Neural cell (in vitro differentiated cells): ENCODE results near the gene ARHGEF40. TPM values are rescaled to one million over a fixed set of nuclear protein-coding genes. Genes with fewer than 3 reads are reported as not detected.

Source experiments
- H2AFZ ChIP-seq: fragments of 200-600, 300-800 bp; sonication (generic), shearing (Covaris generic); 2 replicates; pipeline ENCODE4 v1.6.0; 2014; ENCODE audit warnings: low read depth, mild to moderate bottlenecking, antibody characterized with exemption, low read length, moderate library complexity
- H3F3A ChIP-seq: fragments of 200-600 bp; shearing (Covaris generic); 2 replicates; pipeline ENCODE4 v1.6.1; 2016; ENCODE audit warnings: mild to moderate bottlenecking, moderate library complexity, mixed read lengths, antibody characterized with exemption, low read length; ENCODE audit not compliant: insufficient read depth, poor library complexity, severe bottlenecking
- H3K27ac ChIP-seq: fragments of 200-600, 300-800 bp; sonication (generic), shearing (Covaris generic); 2 replicates; pipeline ENCODE4 v1.5.1; 2014; ENCODE audit warnings: mild to moderate bottlenecking, low read length, moderate library complexity
- H3K27me3 ChIP-seq: fragments of 300-800, 200-600 bp; sonication (generic), shearing (Covaris generic); 2 replicates; pipeline ENCODE4 v1.6.0; 2014; ENCODE audit warnings: mild to moderate bottlenecking, low read depth, low read length, moderate library complexity; ENCODE audit not compliant: insufficient read depth
- H3K36me3 ChIP-seq: fragments of 300-800, 200-600 bp; sonication (generic), shearing (Covaris generic); 2 replicates; pipeline ENCODE4 v1.5.1; 2014; ENCODE audit warnings: mild to moderate bottlenecking, antibody characterized with exemption, low read length, moderate library complexity; ENCODE audit not compliant: insufficient read depth
- H3K4me2 ChIP-seq: fragments of 300-800, 200-600 bp; sonication (generic), shearing (Covaris generic); 2 replicates; pipeline ENCODE4 v1.6.0; 2014; ENCODE audit warnings: mild to moderate bottlenecking, low read length
- H3K4me3 ChIP-seq: fragments of 300-800, 200-600 bp; sonication (generic), shearing (Covaris generic); 2 replicates; pipeline ENCODE4 v1.5.1; 2014; ENCODE audit warnings: mild to moderate bottlenecking, low read length, moderate library complexity
- H3K79me2 ChIP-seq: fragments of 200-600 bp; shearing (Covaris generic); replicated peaks from 2 replicates; pipeline ENCODE4 v1.6.0; 2014; ENCODE audit warnings: mild to moderate bottlenecking, low read length, moderate library complexity; ENCODE audit not compliant: insufficient read depth
- H3K9ac ChIP-seq: fragments of 300-800, 200-600 bp; sonication (generic), shearing (Covaris generic); 2 replicates; pipeline ENCODE4 v1.6.1; 2016; ENCODE audit warnings: mild to moderate bottlenecking, low read length, mixed read lengths
- H3K9me2 ChIP-seq: fragments of 200-600 bp; shearing (Covaris generic); 2 replicates; pipeline ENCODE4 v1.6.1; 2016; ENCODE audit warnings: mild to moderate bottlenecking, low read length, mixed read lengths; ENCODE audit not compliant: insufficient read depth
- H3K9me3 ChIP-seq: fragments of 200-600, 300-800 bp; sonication (generic), shearing (Covaris generic); 2 replicates; pipeline ENCODE4 v1.6.1; 2016; ENCODE audit warnings: mild to moderate bottlenecking, mixed run types, low read length, moderate library complexity, mixed read lengths
- H4K20me1 ChIP-seq: fragments of 200-600 bp; shearing (Covaris generic); 2 replicates; pipeline ENCODE4 v1.6.1; 2016; ENCODE audit warnings: mild to moderate bottlenecking, mixed run types; ENCODE audit not compliant: insufficient read depth
- EP300 ChIP-seq: fragments of 450-650 bp; conservative IDR thresholded peaks from 2 replicates; pipeline ENCODE4 v1.6.1; 2014; ENCODE audit warnings: antibody characterized with exemption, mild to moderate bottlenecking, moderate library complexity; ENCODE audit not compliant: poor library complexity, severe bottlenecking
- EZH2 ChIP-seq: fragments of 200-600, 300-800 bp; shearing (Covaris generic), sonication (generic); IDR thresholded peaks from 2 replicates; pipeline ENCODE4 v1.6.1; 2014; ENCODE audit warnings: antibody characterized with exemption, low read length, borderline replicate concordance, mild to moderate bottlenecking; ENCODE audit not compliant: insufficient read depth, poor library complexity, severe bottlenecking
- MXI1 ChIP-seq: fragments of 450-650 bp; conservative IDR thresholded peaks from 2 replicates; pipeline ENCODE4 v1.6.1; 2014; ENCODE audit warnings: antibody characterized with exemption, mild to moderate bottlenecking; ENCODE audit not compliant: poor library complexity, severe bottlenecking
- POLR2AphosphoS5 ChIP-seq: IDR thresholded peaks from 2 replicates; pipeline ENCODE4 v1.6.1; 2012
- RAD21 ChIP-seq: fragments of 450-650 bp; conservative IDR thresholded peaks from 2 replicates; pipeline ENCODE4 v1.6.1; 2014; ENCODE audit warnings: antibody characterized with exemption, mild to moderate bottlenecking, moderate library complexity
- SMC3 ChIP-seq: fragments of 450-650 bp; conservative IDR thresholded peaks from 2 replicates; pipeline ENCODE4 v1.6.1; 2014; ENCODE audit warnings: antibody characterized with exemption, mild to moderate bottlenecking, moderate library complexity; ENCODE audit not compliant: poor library complexity
- TAF1 ChIP-seq: IDR thresholded peaks from 2 replicates; pipeline ENCODE4 v1.6.1; 2012; ENCODE audit warnings: low read depth
- polyA plus RNA-seq: library from polyadenylated mRNA; depleted of rRNA; stranded (reverse); fragments of >200 nt; gene quantifications from 2 replicates; pipeline ENCODE4 v1.2.3, GENCODE V29; 2014
- TF ChIP-seq, protein P1 (sequence below): IDR thresholded peaks from 2 replicates; pipeline ENCODE4 v1.6.1; 2012; ENCODE audit warnings: borderline replicate concordance
- TF ChIP-seq, protein P2 (sequence below): fragments of 450-650 bp; IDR thresholded peaks from 2 replicates; pipeline ENCODE4 v1.5.1; 2014; ENCODE audit warnings: antibody characterized with exemption, mild to moderate bottlenecking, moderate library complexity; ENCODE audit not compliant: poor library complexity, severe bottlenecking

ARHGEF40 gene
- polyA plus RNA-seq, 1 donor from 2014 or later: 28.9 TPM

DNA sequence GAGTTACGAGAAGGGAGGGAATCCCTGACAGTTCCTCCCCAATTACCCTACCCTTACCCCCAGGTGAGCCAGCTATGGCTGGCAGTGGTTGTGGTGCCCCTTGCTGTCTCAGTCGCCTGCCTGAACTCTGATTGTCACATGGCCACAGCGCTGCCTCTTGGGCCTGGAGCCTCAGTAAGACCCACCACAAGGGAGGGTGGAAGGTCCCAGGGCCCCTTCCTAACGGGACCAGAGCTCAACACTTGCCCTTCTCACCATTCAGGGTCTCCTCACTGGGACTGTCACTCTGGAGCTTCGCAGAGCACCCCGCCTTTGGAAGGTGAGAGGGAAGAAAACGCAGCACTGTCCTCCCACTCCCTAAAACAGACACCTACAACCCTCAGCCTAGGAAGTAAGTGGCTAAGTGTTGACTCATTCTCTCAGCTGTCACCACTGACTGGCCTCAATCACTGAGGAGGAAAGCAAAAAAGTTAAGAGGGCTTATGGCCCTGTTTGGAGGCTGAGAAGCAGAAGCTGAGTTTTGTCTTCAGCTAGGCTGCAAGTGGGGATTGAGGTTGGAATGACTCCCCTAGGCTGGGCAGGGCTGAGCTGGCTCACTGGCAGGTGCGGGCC lies 31.8 kb downstream of the ARHGEF40 start:
- H3K9me3 ChIP-seq: no peaks in the 10 kb centered on the region
- peak overlapping the region; percentile 98 for H3K27ac ChIP-seq
- H4K20me1 ChIP-seq: no peaks in the 10 kb centered on the region
- H2AFZ ChIP-seq: no peak overlapping the region
- peaks cover 31% of the 10 kb centered on the region for H3K79me2 ChIP-seq
- peak overlapping the region; percentile 97 for H3K9ac ChIP-seq
- peaks cover 6% of the 10 kb centered on the region for H3F3A ChIP-seq
- H3K9me2 ChIP-seq: no peaks in the 10 kb centered on the region
- peak overlapping the region; percentile 98 for H3K4me2 ChIP-seq
- no peak for TF ChIP-seq EZH2
- TF ChIP-seq, protein P1, sequence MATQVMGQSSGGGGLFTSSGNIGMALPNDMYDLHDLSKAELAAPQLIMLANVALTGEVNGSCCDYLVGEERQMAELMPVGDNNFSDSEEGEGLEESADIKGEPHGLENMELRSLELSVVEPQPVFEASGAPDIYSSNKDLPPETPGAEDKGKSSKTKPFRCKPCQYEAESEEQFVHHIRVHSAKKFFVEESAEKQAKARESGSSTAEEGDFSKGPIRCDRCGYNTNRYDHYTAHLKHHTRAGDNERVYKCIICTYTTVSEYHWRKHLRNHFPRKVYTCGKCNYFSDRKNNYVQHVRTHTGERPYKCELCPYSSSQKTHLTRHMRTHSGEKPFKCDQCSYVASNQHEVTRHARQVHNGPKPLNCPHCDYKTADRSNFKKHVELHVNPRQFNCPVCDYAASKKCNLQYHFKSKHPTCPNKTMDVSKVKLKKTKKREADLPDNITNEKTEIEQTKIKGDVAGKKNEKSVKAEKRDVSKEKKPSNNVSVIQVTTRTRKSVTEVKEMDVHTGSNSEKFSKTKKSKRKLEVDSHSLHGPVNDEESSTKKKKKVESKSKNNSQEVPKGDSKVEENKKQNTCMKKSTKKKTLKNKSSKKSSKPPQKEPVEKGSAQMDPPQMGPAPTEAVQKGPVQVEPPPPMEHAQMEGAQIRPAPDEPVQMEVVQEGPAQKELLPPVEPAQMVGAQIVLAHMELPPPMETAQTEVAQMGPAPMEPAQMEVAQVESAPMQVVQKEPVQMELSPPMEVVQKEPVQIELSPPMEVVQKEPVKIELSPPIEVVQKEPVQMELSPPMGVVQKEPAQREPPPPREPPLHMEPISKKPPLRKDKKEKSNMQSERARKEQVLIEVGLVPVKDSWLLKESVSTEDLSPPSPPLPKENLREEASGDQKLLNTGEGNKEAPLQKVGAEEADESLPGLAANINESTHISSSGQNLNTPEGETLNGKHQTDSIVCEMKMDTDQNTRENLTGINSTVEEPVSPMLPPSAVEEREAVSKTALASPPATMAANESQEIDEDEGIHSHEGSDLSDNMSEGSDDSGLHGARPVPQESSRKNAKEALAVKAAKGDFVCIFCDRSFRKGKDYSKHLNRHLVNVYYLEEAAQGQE: no peak
- TF ChIP-seq TAF1: no peak
- TF ChIP-seq POLR2AphosphoS5: no peak
- no peak for TF ChIP-seq SMC3
- TF ChIP-seq, protein P2, sequence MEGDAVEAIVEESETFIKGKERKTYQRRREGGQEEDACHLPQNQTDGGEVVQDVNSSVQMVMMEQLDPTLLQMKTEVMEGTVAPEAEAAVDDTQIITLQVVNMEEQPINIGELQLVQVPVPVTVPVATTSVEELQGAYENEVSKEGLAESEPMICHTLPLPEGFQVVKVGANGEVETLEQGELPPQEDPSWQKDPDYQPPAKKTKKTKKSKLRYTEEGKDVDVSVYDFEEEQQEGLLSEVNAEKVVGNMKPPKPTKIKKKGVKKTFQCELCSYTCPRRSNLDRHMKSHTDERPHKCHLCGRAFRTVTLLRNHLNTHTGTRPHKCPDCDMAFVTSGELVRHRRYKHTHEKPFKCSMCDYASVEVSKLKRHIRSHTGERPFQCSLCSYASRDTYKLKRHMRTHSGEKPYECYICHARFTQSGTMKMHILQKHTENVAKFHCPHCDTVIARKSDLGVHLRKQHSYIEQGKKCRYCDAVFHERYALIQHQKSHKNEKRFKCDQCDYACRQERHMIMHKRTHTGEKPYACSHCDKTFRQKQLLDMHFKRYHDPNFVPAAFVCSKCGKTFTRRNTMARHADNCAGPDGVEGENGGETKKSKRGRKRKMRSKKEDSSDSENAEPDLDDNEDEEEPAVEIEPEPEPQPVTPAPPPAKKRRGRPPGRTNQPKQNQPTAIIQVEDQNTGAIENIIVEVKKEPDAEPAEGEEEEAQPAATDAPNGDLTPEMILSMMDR: no peak
- TF ChIP-seq EP300: no peak
- TF ChIP-seq RAD21: no peak
- no peak for TF ChIP-seq MXI1
- no peaks in the 10 kb centered on the region for H3K36me3 ChIP-seq
- peak overlapping the region; percentile 86 for H3K4me3 ChIP-seq
- H3K27me3 ChIP-seq: no peaks in the 10 kb centered on the region

DNA sequence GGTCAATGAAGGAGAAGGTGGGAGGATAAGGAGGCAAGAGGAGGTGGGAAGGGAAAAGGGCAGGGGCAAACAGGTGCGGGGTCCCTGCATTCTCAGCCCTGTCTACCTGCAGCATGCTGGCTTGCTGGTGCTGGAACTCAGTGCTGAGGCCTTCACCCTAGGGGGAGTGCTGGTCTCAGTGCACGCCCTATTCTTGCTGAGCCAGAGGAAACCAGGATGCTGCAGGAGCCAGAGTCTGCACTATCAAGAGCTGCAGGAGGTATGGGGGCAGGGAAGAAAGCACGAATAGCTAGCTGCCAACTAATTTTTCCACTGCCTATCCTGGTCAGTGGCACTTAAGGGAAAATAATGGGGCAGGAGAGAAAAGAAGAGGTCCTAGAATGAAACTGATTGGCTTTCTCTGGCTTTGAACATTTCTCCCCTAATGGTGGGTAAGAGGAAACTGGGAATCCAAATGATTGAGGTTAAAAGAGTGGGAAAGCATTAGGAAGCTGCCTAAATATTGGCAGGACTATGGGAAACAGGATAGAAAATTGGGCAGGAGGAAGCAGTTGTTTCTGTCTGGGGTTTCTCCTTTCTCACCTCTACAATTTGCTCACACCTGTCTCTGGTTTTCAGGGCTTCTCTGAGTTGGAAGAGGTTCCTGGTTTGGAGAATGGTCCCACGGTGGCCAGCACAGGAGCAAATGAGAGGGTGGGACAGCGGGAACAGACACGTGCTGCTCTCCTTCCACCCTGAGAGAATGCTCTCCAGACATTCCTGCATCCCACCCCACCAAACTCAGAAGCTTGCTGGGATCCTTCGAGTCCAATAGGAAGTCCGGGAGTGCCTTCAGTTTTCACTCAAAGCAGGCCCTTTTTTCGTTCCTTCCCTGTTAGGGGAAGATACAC lies 32.7 kb downstream of the ARHGEF40 start:
- Histone ChIP-seq H3K27ac (peak overlapping the region; percentile 98), H4K20me1 (no peaks in the 10 kb centered on the region), H3F3A (peaks cover 6% of the 10 kb centered on the region), H3K36me3 (no peaks in the 10 kb centered on the region), H3K4me3 (peak overlapping the region; percentile 86), H2AFZ (peak overlapping the region; percentile 84), H3K4me2 (peak overlapping the region; percentile 98), H3K9me2 (no peaks in the 10 kb centered on the region), H3K79me2 (peaks cover 25% of the 10 kb centered on the region), H3K9me3 (no peaks in the 10 kb centered on the region), H3K9ac (peak overlapping the region; percentile 97), H3K27me3 (no peaks in the 10 kb centered on the region)
- TF ChIP-seq POLR2AphosphoS5: no peak
- TF ChIP-seq, protein P1: no peak
- no peak for TF ChIP-seq EP300
- no peak for TF ChIP-seq SMC3
- no peak for TF ChIP-seq TAF1
- TF ChIP-seq, protein P2: no peak
- no peak for TF ChIP-seq MXI1
